Panc1 (cell line): ENCODE results near the gene SBNO2.

Experiments used
- POLR2AphosphoS5 ChIP-seq: IDR thresholded peaks from 2 replicates; pipeline ENCODE4 v1.6.1; 2012; ENCODE audit warnings: mild to moderate bottlenecking, low read depth, low read length, moderate library complexity
- REST ChIP-seq, 2 experiments: IDR thresholded peaks; 2 replicates each; pipeline ENCODE4 v1.6.1; 2011 to 2012; ENCODE audit warnings: low read depth in 2 of 2, control low read depth in 1 of 2, low read length in 1 of 2, mild to moderate bottlenecking in 1 of 2, moderate library complexity in 1 of 2; ENCODE audit not compliant: insufficient read depth in 1 of 2
- SIN3A ChIP-seq: IDR thresholded peaks from 2 replicates; pipeline ENCODE4 v1.6.1; 2012; ENCODE audit warnings: low read depth, mild to moderate bottlenecking, low read length, moderate library complexity, borderline replicate concordance; ENCODE audit not compliant: insufficient read depth

GRCh38 chr19:1140272-1141027, 33.6 kb downstream of the SBNO2 start:
- no peak for TF ChIP-seq SIN3A
- no peak for TF ChIP-seq POLR2AphosphoS5
- TF ChIP-seq REST (IDR thresholded peaks at IDR 0.05; ENCODE audit: insufficient read depth in 1 of 2, low read depth in 2 of 2, low read length in 1 of 2): no peak
